Embryonic facial prominence (tissue), 1 donor: ENCODE data around the gene ANKS1B.

ENCODE experiments used
- DNase-seq: peaks from one replicate; pipeline ENCODE4 v3.0.0-alpha.2; 2016; ENCODE audit errors: extremely low spot score

The ANKS1B gene

GRCh38 chr12:98733667-98734350, 1250.9 kb downstream of the ANKS1B start:
- DNase-seq: no peak

DNA sequence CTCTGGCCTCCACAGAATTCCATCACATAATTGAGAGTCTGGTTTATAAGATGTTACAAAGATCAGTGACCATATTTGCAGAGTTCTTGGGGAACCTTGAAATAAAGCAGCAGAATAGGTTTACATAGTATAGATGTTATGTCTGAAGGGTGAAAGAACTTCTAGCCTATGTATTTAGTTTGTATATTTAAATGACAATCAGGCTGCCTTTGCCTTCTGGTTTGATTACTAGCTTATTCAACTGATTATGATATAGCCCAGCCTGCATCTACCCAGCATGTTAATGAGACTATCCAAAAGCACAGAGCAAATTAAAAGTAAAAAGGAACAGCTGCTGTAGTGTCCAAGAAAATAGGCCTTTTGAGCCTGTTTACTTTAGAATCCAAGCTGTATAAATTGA, 1254.3 kb downstream of the ANKS1B start:
- DNase-seq: no peak

DNA sequence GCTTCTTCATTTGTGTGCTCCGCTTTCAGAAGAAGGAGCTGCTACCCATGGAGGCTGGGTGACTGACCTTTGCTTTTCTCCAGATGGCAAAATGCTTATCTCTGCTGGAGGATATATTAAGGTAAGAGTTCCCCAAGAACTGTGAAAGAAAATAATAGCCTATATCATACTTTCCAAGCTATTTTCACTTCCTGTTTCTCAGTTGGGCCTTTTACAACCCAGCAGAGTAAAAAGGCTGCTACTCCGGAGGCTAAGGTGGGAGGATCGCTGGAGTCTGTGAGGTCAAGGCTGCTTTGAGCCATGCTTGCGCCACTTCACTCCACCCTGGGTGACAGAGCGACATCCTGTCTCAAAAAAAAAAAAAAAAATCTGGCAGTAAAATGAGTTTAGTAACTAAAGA, 1257.5 kb downstream of the ANKS1B start:
- no peak for DNase-seq

- DNase-seq: no peak
Measured at GRCh38 chr12:98725476-98726247, 1259.1 kb downstream of the ANKS1B start.

DNA sequence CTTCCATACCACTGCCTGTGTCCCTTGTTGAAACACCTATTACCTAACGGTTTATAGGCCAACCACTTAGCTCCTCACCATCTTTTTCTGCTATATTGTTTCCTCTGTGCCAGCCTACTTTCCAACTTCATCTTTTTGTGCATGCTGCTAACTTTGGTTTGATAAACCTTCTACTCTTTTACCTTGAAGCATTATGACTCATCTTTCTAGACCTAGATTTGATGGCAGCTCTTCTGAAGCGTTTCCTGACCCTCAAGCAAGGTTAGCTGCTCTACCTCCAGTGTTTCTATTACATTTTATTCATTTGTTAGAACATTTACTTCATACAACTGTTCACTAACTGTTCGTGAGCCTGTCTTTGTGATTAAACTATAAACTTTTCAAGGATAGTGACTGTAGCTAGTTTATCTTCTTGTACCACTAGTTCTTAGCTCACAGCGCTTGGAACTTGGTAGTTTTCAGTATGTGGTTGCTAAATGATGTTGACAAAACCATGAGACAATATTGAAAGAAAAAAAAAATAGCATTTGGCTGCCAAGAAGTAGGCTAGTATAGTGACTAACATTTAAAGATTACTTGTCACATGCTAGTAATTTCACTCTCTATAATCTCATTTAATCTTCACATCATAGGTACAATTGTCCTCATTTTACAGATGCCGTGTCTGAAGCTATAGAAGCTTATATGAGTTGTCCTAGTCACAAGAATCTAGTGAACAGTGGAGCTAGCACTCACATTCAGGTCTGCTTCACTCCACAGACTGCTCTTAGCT, 1260.2 kb downstream of the ANKS1B start:
- DNase-seq: no peak

- no peak for DNase-seq
Measured at GRCh38 chr12:98721204-98721702, 1263.5 kb downstream of the ANKS1B start.

DNA sequence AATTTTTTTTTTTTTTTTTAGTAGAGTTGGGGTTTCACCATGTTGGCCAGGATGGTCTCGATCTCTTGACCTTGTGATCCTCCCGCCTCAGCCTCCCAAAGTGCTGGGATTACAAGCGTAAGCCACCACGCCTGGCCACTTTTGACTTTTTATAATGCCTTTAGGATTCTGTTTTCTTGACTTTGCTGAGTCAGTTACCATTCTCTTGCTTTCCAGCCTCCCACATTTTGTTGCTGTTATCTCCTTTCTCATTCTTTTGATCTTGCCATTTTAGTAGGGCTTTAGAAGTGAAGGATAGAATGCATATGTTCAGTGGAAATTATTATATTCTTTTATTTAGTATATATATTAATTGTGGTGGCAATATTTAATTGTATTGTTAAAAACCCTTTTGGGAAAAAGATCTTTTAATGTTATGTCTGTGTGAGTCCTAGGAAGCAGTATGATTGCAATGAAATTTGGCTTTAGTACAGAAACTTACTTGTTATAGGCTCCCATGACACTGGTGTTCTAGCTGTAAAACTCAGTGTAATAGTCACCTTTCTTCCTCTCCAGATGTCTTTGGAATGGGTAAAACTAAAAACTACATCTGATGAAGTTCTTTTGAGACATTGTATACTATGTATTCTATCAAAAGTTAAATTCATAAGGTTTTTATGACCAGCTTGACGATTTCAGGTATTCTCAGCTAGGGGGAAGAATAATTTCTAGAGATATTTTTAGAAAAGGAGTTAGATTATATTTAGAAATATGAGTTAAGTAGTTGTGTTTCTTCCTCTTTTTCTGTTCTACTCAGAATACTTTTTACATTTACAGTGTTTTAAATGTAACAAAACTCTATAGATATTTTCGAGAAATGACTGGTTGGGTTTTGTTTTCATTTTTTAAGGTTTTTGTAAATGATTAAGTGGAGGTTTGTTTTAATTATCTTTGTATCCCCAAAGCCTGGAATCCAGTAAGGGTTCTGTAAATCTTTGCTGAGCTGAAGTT, 1264.9 kb downstream of the ANKS1B start:
- DNase-seq: no peak

DNA sequence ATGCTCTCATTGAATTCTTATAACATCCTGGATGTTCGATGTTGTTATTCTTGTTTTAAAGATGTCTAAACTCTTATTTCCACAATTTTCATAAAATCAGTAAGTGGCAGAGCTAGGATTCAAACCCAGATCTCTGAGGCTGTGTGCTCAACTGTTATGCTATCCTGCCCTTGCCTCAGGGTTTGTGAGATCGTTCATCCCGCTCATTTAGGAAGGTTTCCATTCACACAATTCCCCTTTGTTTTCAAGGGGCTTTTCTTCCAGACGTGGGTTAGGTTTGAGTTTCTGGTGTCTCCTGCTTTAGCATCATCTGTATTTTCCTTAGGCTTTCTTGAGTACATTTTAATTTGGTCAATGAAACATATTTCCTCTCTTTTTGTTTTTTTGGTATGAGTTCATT, 1270.3 kb downstream of the ANKS1B start:
- DNase-seq: no peak

GRCh38 chr12:98709022-98709421, 1275.7 kb downstream of the ANKS1B start:
- DNase-seq: no peak

DNA sequence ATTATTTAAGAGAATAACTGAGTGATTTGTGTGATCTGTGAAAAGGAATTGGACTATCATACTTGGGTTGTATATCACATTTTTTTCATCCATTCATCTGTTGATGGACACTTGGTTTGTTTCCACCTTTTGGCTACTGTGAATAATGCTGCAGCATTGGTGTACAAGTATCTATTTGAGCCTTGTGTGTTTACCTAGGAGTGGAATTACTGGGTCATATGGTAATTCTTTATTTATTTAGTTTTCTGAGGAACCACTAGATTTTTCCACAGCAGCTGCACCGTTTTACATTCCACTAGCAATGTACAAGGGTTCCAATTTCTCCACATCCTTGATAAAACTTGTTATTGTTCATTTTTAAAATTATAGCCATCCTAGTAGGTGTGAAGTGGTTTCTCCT, 1283.6 kb downstream of the ANKS1B start:
- DNase-seq: no peak

DNA sequence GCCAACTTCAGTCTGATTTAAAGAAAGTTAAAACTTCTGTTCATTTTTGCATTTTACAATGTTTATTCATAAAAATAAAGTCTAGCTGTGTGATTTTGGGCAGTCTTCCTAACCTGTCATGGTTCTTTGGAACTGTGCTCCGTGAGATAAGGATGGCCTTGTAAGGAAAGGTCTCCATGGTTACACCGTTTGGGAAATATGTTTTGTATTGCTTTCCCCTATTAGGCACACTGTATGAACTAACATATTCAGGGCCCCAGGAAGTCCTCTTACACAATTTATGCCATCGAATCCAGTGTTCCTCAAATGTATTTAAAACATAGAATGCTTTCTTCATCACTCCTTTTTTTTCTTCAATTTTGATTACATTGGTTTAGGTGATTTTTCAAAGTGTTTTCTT, 1285.2 kb downstream of the ANKS1B start:
- DNase-seq: no peak

DNA sequence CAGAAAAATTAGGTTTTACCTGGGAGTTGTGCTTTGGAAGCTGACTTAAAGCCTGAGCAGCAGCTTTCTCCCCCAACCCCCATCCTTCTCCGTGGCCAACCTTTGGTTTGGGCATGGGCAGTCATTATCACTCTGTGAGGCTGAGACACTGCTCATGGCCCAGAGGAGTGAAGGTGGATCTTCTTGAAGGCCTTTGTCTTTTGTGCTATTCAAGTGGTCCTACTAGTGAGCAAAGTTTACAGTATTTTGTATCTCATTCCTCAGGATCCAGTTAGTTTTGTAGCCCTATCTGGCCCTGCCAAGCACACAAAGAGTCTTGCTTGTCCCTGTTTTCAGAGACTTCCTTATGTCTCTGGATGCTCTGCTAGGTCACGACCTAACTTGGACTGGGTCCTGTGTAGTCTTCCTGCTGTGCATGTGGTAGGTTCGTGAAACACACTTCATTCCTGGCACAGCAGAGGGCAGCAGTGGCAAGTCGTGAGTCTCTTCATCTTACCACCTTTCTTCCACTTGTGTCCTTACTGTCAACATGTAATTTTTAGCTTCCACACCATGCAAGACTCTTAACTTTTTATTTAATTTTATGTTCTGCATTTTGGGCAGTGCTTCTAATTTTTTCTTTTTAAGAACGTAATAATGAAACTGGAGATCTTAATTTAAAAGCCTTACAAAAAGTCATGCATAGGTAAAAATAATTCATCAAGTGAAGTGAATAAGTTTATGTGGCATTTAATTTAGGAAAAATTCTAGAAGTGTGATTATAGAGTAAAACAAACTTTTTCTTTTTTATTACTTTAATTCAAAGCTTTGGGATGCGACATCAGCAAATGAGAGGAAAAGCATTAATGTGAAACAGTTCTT, 1285.9 kb downstream of the ANKS1B start:
- no peak for DNase-seq

DNA sequence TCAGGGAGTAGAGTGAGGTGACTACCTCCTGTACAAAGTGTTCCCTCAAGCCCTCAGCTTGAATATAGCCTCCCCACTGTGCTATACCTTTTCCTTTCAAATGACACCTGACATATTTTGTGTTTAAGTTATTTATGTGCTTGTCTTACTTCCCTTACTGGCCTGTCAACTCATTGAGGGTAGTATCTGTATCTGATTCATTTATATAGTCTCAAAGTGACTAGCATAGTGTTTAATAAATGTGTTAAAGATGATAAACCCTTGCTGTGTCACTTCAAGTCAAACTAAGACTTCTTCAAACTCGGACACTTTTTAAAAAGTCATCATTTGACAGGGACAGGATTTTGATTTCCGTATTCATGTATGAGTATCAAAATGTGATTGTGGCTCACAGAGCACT, 1287.5 kb downstream of the ANKS1B start:
- no peak for DNase-seq

DNA sequence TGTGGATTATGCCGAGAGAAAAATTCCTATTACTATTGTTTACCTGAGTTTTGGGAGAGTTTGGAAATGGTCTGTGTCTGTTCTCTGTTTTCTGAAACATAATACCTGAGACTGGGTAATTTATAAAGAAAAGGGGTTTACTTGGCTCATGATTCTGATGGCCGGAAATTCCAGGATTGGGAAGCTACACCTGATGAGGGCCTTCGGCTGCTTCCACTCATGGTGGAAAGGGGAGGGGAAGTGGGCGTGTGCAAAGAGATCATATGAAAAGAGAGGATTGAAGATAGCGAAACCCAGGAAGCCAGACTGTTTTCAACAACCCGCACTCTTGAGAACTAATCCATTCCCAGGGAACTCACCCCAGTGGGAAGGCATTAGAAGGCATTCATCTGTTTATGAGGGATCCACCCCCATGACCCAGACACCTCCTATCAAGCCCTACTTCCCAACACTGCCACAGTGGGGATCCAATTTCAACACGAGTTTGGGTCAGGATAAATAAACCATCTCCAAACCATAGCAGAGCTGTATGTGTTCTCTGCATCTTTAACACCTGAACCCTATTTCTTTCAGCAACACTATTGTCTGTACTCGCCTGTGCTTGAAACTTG, 1288.6 kb downstream of the ANKS1B start:
- DNase-seq: no peak

- no peak for DNase-seq
Measured at GRCh38 chr12:98691351-98691750, 1293.4 kb downstream of the ANKS1B start.

DNA sequence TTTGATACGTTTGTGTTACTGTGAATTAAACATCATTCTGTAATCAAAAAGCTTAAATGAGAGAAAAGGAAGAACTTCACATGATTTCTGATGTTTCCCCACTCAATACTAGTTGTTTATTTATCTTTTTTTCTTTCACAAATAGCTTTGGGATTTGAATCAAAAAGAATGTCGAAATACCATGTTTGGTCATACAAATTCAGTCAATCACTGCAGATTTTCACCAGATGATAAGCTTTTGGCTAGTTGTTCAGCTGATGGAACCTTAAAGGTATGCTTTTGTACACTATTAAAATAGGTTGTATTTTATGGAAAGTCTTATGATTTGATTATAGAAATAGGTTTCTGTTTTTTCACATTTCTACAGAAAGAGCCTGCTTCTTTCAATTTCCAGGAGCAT, 1298.1 kb downstream of the ANKS1B start:
- DNase-seq: no peak
